Ishikawa (cell line): Measurements from ENCODE around the gene CACNG7.

ENCODE experiments used
- CEBPB ChIP-seq: IDR thresholded peaks from 2 replicates; pipeline ENCODE4 v1.6.1; 2012
- CREB1 ChIP-seq: IDR thresholded peaks from 2 replicates; pipeline ENCODE4 v1.6.1; 2012; ENCODE audit warnings: low read depth
- EGR1 ChIP-seq: IDR thresholded peaks from 2 replicates; pipeline ENCODE4 v1.6.1; 2012
- EP300 ChIP-seq: IDR thresholded peaks from 2 replicates; pipeline ENCODE4 v1.6.1; 2012; ENCODE audit warnings: borderline replicate concordance
- FOXM1 ChIP-seq: IDR thresholded peaks from 2 replicates; pipeline ENCODE4 v1.6.1; 2012; ENCODE audit warnings: low read depth, borderline replicate concordance
- NFIC ChIP-seq: IDR thresholded peaks from 2 replicates; pipeline ENCODE4 v1.6.1; 2012
- RAD21 ChIP-seq: IDR thresholded peaks from 2 replicates; pipeline ENCODE4 v1.6.1; 2012; ENCODE audit warnings: low read depth
- TAF1 ChIP-seq: IDR thresholded peaks from 2 replicates; pipeline ENCODE4 v1.6.1; 2012; ENCODE audit warnings: low read depth, mild to moderate bottlenecking
- TCF12 ChIP-seq: IDR thresholded peaks from 2 replicates; pipeline ENCODE4 v1.6.1; 2012; ENCODE audit warnings: low read depth
- TEAD4 ChIP-seq: IDR thresholded peaks from 2 replicates; pipeline ENCODE4 v1.6.1; 2012
- YY1 ChIP-seq: IDR thresholded peaks from 2 replicates; pipeline ENCODE4 v1.6.1; 2012; ENCODE audit warnings: low read depth
- TF ChIP-seq, protein P1 (sequence below): IDR thresholded peaks from 2 replicates; pipeline ENCODE4 v1.6.1; 2012; ENCODE audit warnings: low read depth, mild to moderate bottlenecking
- TF ChIP-seq, protein P2 (sequence below): IDR thresholded peaks from 2 replicates; pipeline ENCODE4 v1.6.1; 2012
- TF ChIP-seq, protein P3 (sequence below): IDR thresholded peaks from 2 replicates; pipeline ENCODE4 v1.6.1; 2012

DNA sequence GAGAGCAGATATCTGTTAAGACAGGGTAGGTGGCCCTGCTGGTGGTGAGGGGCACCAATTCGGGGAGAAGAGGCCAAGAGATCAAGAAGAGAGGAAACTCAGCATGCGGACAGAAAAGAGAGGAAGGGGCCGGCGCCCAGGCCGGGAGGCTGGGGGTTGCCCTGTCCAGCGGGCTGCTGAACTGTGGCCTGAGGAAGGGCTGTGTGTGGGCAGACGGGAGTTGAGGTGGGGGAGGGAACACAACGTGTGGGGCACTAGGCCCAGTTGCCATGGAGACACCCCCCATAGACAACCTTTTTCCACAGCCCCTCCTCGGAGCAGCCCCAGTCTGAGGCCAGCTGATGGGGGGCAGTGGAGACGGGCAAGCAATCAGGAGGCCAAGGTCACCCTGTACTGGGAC lies 51.1 kb downstream of the CACNG7 start:
- no peak for TF ChIP-seq TEAD4
- TF ChIP-seq, protein P1, sequence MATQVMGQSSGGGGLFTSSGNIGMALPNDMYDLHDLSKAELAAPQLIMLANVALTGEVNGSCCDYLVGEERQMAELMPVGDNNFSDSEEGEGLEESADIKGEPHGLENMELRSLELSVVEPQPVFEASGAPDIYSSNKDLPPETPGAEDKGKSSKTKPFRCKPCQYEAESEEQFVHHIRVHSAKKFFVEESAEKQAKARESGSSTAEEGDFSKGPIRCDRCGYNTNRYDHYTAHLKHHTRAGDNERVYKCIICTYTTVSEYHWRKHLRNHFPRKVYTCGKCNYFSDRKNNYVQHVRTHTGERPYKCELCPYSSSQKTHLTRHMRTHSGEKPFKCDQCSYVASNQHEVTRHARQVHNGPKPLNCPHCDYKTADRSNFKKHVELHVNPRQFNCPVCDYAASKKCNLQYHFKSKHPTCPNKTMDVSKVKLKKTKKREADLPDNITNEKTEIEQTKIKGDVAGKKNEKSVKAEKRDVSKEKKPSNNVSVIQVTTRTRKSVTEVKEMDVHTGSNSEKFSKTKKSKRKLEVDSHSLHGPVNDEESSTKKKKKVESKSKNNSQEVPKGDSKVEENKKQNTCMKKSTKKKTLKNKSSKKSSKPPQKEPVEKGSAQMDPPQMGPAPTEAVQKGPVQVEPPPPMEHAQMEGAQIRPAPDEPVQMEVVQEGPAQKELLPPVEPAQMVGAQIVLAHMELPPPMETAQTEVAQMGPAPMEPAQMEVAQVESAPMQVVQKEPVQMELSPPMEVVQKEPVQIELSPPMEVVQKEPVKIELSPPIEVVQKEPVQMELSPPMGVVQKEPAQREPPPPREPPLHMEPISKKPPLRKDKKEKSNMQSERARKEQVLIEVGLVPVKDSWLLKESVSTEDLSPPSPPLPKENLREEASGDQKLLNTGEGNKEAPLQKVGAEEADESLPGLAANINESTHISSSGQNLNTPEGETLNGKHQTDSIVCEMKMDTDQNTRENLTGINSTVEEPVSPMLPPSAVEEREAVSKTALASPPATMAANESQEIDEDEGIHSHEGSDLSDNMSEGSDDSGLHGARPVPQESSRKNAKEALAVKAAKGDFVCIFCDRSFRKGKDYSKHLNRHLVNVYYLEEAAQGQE, result no peak
- TF ChIP-seq EP300, result no peak
- no peak for TF ChIP-seq NFIC
- TF ChIP-seq, protein P2, sequence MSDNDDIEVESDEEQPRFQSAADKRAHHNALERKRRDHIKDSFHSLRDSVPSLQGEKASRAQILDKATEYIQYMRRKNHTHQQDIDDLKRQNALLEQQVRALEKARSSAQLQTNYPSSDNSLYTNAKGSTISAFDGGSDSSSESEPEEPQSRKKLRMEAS, result no peak
- no peak for TF ChIP-seq TAF1
- TF ChIP-seq FOXM1, result no peak
- no peak for TF ChIP-seq YY1
- no peak for TF ChIP-seq RAD21
- TF ChIP-seq EGR1, result no peak
- TF ChIP-seq CEBPB, result no peak
- TF ChIP-seq CREB1, result no peak
- TF ChIP-seq TCF12, result no peak
- TF ChIP-seq, protein P3, sequence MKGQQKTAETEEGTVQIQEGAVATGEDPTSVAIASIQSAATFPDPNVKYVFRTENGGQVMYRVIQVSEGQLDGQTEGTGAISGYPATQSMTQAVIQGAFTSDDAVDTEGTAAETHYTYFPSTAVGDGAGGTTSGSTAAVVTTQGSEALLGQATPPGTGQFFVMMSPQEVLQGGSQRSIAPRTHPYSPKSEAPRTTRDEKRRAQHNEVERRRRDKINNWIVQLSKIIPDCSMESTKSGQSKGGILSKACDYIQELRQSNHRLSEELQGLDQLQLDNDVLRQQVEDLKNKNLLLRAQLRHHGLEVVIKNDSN, result no peak
